Endodermal cell (in vitro differentiated cells): ENCODE data around the gene FAM177B. TPM values are rescaled to one million over a fixed set of nuclear protein-coding genes. Genes with fewer than 3 reads are reported as not detected.

Experiments used
- DNase-seq: peaks from one replicate; pipeline ENCODE4 v3.0.0-alpha.2; 2017
- H3K27ac ChIP-seq: 2 replicates; pipeline ENCODE4 v1.5.1; 2013; ENCODE audit warnings: mild to moderate bottlenecking, low read depth, low read length, moderate library complexity
- H3K27me3 ChIP-seq: 2 replicates; pipeline ENCODE4 v1.6.1; 2013; ENCODE audit warnings: mild to moderate bottlenecking, low read length, moderate library complexity; ENCODE audit not compliant: insufficient read depth, control insufficient read depth, poor library complexity, severe bottlenecking
- H3K36me3 ChIP-seq: 2 replicates; pipeline ENCODE4 v1.7.0; 2013; ENCODE audit warnings: mild to moderate bottlenecking, low read length, moderate library complexity; ENCODE audit not compliant: control insufficient read depth, insufficient read depth
- H3K4me1 ChIP-seq: one replicate; pipeline ENCODE4 v1.7.0; 2013; ENCODE audit warnings: low read length; ENCODE audit not compliant: control insufficient read depth, insufficient read depth
- H3K4me3 ChIP-seq: 2 replicates; pipeline ENCODE4 v1.5.1; 2013; ENCODE audit warnings: mild to moderate bottlenecking, low read length, moderate library complexity
- H3K9ac ChIP-seq: 2 replicates; pipeline ENCODE4 v1.6.1; 2013; ENCODE audit warnings: mild to moderate bottlenecking, low read length, moderate library complexity; ENCODE audit not compliant: poor library complexity, severe bottlenecking; ENCODE audit errors: extremely low read depth
- H3K9me3 ChIP-seq: 2 replicates; pipeline ENCODE4 v1.6.1; 2013; ENCODE audit warnings: mild to moderate bottlenecking, low read length, moderate library complexity; ENCODE audit not compliant: control insufficient read depth
- H3K27ac Mint-ChIP-seq: 2 replicates; pipeline ENCODE4 v1.8.0; 2020; ENCODE audit warnings: mixed read lengths
- H3K27me3 Mint-ChIP-seq: 2 replicates; pipeline ENCODE4 v1.8.0; 2021; ENCODE audit warnings: mild to moderate bottlenecking, mixed read lengths; ENCODE audit not compliant: insufficient read depth
- H3K36me3 Mint-ChIP-seq: 2 replicates; pipeline ENCODE4 v1.8.0; 2020; ENCODE audit warnings: low read depth, mixed read lengths
- H3K4me1 Mint-ChIP-seq: 2 replicates; pipeline ENCODE4 v1.8.0; 2020; ENCODE audit warnings: mixed read lengths
- H3K4me3 Mint-ChIP-seq: 2 replicates; pipeline ENCODE4 v1.8.0; 2020; ENCODE audit warnings: mild to moderate bottlenecking, moderate library complexity, mixed read lengths
- H3K9me3 Mint-ChIP-seq: 2 replicates; pipeline ENCODE4 v1.8.0; 2020; ENCODE audit warnings: mild to moderate bottlenecking, mixed read lengths
- WGBS, 2 experiments: methylation state at CpG; one replicate each; pipeline versions ENCODE4 v1.1.5 to v1.1.7; 2013; ENCODE audit warnings: missing lambda C conversion rate in 2 of 2, mixed read lengths in 1 of 2; ENCODE audit not compliant: insufficient coverage in 1 of 2, insufficient read length in 1 of 2; 5-methylcytosine and 5-hydroxymethylcytosine counted together
- total RNA-seq, 2 donors: library from RNA; stranded (reverse); fragmentation: NEBNext Ultra II Directional in 1 of 2; extraction: Animal tissue kit (Norgen Biotek cat#: 25700) in 1 of 2; gene quantifications; 2 replicates in 1 of 2; 3 replicates in 1 of 2; pipeline ENCODE4 v1.2.1, GENCODE V29; 2021
- TF ChIP-seq, protein P1 (sequence below): fragments of 200-600 bp; sonication (generic); conservative IDR thresholded peaks from 2 replicates; pipeline ENCODE4 v1.5.0; 2021; ENCODE audit warnings: antibody characterized with exemption, mild to moderate bottlenecking

Gene FAM177B
- total RNA-seq, 2 donors from 2014 or later: not detected

DNA sequence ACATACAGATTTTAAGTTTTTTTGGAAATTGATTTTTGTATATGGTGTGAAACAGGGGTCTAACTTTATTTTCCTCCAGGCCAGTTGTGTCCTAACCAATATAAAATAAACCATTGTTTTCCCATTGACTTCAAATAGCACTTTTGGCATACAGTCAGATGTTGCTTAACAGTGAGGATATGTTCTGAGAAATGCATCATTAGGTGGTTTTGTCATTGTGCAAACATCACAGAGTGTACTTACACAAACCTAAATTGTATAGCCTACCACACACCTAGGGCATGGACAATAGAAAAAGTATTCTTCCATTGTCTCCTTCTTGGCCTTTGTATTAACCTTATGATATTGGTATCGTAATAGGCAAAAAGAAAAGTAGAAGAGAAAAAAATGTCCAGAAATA lies 40.5 kb downstream of the FAM177B start:
- Histone ChIP-seq H3K36me3 (no peaks in the 10 kb centered on the region), H3K9me3 (no peaks in the 10 kb centered on the region), H3K4me3 (no peak overlapping the region), H3K27me3 (no peaks in the 10 kb centered on the region), H3K27ac (no peak overlapping the region), H3K9ac (no peak overlapping the region), H3K4me1 (no peaks in the 10 kb centered on the region)
- no peak for DNase-seq
- Mint-ChIP-seq H3K27ac (no peak overlapping the region), H3K4me1 (no peaks in the 10 kb centered on the region), H3K4me3 (no peak overlapping the region), H3K27me3 (peaks cover 15% of the 10 kb centered on the region), H3K9me3 (no peaks in the 10 kb centered on the region), H3K36me3 (no peaks in the 10 kb centered on the region)
- TF ChIP-seq, protein P1, sequence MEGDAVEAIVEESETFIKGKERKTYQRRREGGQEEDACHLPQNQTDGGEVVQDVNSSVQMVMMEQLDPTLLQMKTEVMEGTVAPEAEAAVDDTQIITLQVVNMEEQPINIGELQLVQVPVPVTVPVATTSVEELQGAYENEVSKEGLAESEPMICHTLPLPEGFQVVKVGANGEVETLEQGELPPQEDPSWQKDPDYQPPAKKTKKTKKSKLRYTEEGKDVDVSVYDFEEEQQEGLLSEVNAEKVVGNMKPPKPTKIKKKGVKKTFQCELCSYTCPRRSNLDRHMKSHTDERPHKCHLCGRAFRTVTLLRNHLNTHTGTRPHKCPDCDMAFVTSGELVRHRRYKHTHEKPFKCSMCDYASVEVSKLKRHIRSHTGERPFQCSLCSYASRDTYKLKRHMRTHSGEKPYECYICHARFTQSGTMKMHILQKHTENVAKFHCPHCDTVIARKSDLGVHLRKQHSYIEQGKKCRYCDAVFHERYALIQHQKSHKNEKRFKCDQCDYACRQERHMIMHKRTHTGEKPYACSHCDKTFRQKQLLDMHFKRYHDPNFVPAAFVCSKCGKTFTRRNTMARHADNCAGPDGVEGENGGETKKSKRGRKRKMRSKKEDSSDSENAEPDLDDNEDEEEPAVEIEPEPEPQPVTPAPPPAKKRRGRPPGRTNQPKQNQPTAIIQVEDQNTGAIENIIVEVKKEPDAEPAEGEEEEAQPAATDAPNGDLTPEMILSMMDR: no peak
- no CpG with 5 or more reads among the region's 1 CpG for WGBS, 2 experiments

GRCh38 chr1:222777977-222778376 lies 41.0 kb downstream of the FAM177B start:
- H3K36me3 Mint-ChIP-seq: no peaks in the 10 kb centered on the region

DNA sequence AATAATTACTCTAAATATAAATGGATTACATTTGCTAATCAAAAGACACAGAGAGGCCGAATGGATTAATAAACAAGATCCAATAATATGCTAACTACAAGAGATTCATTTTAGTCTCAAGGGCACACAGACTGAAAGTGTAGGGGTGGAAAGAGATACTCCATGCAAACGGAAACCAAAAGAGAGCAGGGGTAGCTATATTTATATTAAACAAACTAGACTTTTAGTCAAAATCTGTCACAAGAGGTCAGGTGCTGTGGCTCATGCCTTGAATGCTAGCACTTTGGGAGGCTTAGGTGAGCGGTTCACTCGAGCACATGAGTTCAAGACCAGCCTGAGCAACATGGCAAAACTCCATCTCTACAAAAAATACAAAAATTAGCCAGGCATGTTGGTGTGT lies 44.2 kb downstream of the FAM177B start:
- Mint-ChIP-seq H3K4me1 (peaks cover 2% of the 10 kb centered on the region), H3K36me3 (no peaks in the 10 kb centered on the region), H3K9me3 (no peaks in the 10 kb centered on the region), H3K27ac (no peak overlapping the region), H3K27me3 (peaks cover 24% of the 10 kb centered on the region), H3K4me3 (no peak overlapping the region)
- TF ChIP-seq, protein P1: no peak
- Histone ChIP-seq H3K9ac (no peak overlapping the region), H3K36me3 (no peaks in the 10 kb centered on the region), H3K27me3 (no peaks in the 10 kb centered on the region), H3K4me1 (no peaks in the 10 kb centered on the region), H3K4me3 (no peak overlapping the region), H3K9me3 (no peaks in the 10 kb centered on the region), H3K27ac (no peak overlapping the region)
- no peak for DNase-seq
- 71 to 87% methylated on average over 3 of the region's 4 CpGs for WGBS, 2 experiments

More at GRCh38 chr1:222777977-222778376, 41.0 kb downstream of the FAM177B start:
- no peak for DNase-seq
- no peaks in the 10 kb centered on the region for H3K4me1 Mint-ChIP-seq
- WGBS, 2 experiments: 92 to 100% methylated on average over 1 to 2 of the region's 2 CpGs
- H3K27me3 Mint-ChIP-seq: peaks cover 15% of the 10 kb centered on the region
- Histone ChIP-seq H3K27ac (no peak overlapping the region), H3K4me1 (no peaks in the 10 kb centered on the region), H3K36me3 (no peaks in the 10 kb centered on the region), H3K4me3 (no peak overlapping the region), H3K9me3 (no peaks in the 10 kb centered on the region), H3K9ac (no peak overlapping the region), H3K27me3 (no peaks in the 10 kb centered on the region)
- H3K9me3 Mint-ChIP-seq: no peaks in the 10 kb centered on the region
- H3K27ac Mint-ChIP-seq: no peak overlapping the region
- TF ChIP-seq, protein P1: no peak
- no peak overlapping the region for H3K4me3 Mint-ChIP-seq
